Heart right ventricle (tissue), 16 donors: ENCODE measurements around the gene CARMIL3. TPM values are rescaled to one million over a fixed set of nuclear protein-coding genes. Genes with fewer than 3 reads are reported as not detected.

Experiments
- ATAC-seq, 8 donors: fragments of 200-7000 bp; cut with Tn5 transposase; one replicate each; pipeline ENCODE4 v1.9.1; 2020; ENCODE audit warnings: mild to moderate bottlenecking in 8 of 8, moderate library complexity in 8 of 8, moderate number of reproducible peaks in 1 of 8
- DNase-seq, 2 donors: peaks; one replicate each; pipeline ENCODE4 v3.0.0-alpha.2; 2020
- H3K27ac ChIP-seq, 10 donors: fragments of 200-600 bp; sonication (generic) in 2 of 10; one replicate each; pipeline versions ENCODE4 v1.5.0 to v1.8.0; 2020 to 2022; ENCODE audit warnings: mild to moderate bottlenecking in 3 of 10
- H3K27me3 ChIP-seq, 7 donors: fragments of 200-600 bp; one replicate each; pipeline ENCODE4 v1.8.0; 2021 to 2022; ENCODE audit warnings: mild to moderate bottlenecking in 2 of 7
- H3K36me3 ChIP-seq, 9 donors: fragments of 200-600 bp; sonication (generic) in 1 of 9; one replicate each; pipeline versions ENCODE4 v1.5.0 to v1.8.0; 2020 to 2022; ENCODE audit warnings: mild to moderate bottlenecking in 2 of 9
- H3K4me1 ChIP-seq, 9 donors: fragments of 200-600 bp; sonication (generic) in 1 of 9; one replicate each; pipeline versions ENCODE4 v1.5.0 to v1.8.0; 2020 to 2022; ENCODE audit warnings: mild to moderate bottlenecking in 4 of 9
- H3K4me3 ChIP-seq, 10 donors: fragments of 200-600 bp; sonication (generic) in 2 of 10; one replicate each; pipeline versions ENCODE4 v1.5.0 to v1.8.0; 2020 to 2022; ENCODE audit warnings: mild to moderate bottlenecking in 7 of 10, moderate library complexity in 2 of 10
- H3K9me3 ChIP-seq, 11 donors: fragments of 200-600 bp in 10 of 11; sonication (generic) in 2 of 11; one replicate each; pipeline versions ENCODE4 v1.5.0 to v1.8.0; 2013 to 2022; ENCODE audit warnings: mild to moderate bottlenecking in 2 of 11, control low read depth in 1 of 11, moderate library complexity in 1 of 11
- CTCF ChIP-seq, 9 donors: fragments of 200-600 bp; sonication (generic) in 2 of 9; IDR thresholded peaks; one replicate each; pipeline versions ENCODE4 v1.5.0 to v1.8.0; 2021 to 2022; ENCODE audit warnings: antibody characterized with exemption in 9 of 9, mild to moderate bottlenecking in 5 of 9, moderate library complexity in 1 of 9
- WGBS, 2 donors: extraction: QIAGEN DNeasy Blood & Tissue Kit; methylation state at CpG; one replicate each; pipeline ENCODE4 v1.1.7; 2013; ENCODE audit warnings: inconsistent platforms in 1 of 2; 5-methylcytosine and 5-hydroxymethylcytosine counted together
- intact Hi-C, 10 donors: fragments of 100-400 bp; cut with DNase I; formaldehyde crosslinking; loops; one replicate each; pipeline versions ENCODE4 v1.11.1 to v1.14.2; 2022
- polyA plus RNA-seq, 2 donors: library from polyadenylated mRNA; stranded (reverse); fragments of 200-250 nt; gene quantifications; one replicate each; pipeline ENCODE4 v1.2.3, GENCODE V29; 2013
- total RNA-seq, 10 donors: library from RNA; stranded (reverse); fragmentation: NEBNext Ultra II Directional in 3 of 10; extraction: Animal tissue kit (Norgen Biotek cat#: 25700) in 3 of 10; gene quantifications; one replicate each; pipeline versions ENCODE4 v1.2.1 to v1.2.4, GENCODE V29; 2021 to 2023
- donor health status: Arrhythmogenic right ventricular cardiomyopathy.
- donor health status: ischemic (EF 13 %, LVEDD 7.1; RV severe dilation, severe dysfunction).
- donor health status: healthy with polysubstance abuse.
- donor health status: DM: no; HTN: yes; CAD: no.
- donor health status: DM: no; HTN: no; CAD: no.
- donor health status: ischemic (EF 25% LVEDD 6.9; RV normal size, moderate dysfunction).
- donor health status: ischemic (EF 25% LVEDD 5.7; RV mildly dilated, moderate dysfunction).
- donor health status: healthy.
- donor health status: DM: yes; HTN: yes; CAD: no.
- donor health status: Ischemic cardiomyopathy.
- donor health status: ischemic (EF 35%, LVEDD 5.7; RV mildly dilated, moderate dysfunction).
- donor health status: nonischemic (EF 11% LVEDD 7.7; RV severe dilation, severe dysfunction).
- donor health status: DM: yes; HTN: yes; CAD: no.
- donor health status: PGD.
- donor health status: ischemic (EF 29% LVEDD 5.4; RV normal size, mild dysfunction).
- donor health status: nonischemic (EF 23%, LVEDD 6.1; RV moderate dilation, normal function).

The CARMIL3 gene
- total and polyA plus RNA-seq, 12 donors = 0.06 to 0.44 (median 0.12) TPM; not detected in 3

GRCh38 chr14:24059841-24060388, 8.1 kb downstream of the CARMIL3 start:
- no peaks in the 10 kb centered on the region for H3K27me3 ChIP-seq
- no peaks in the 10 kb centered on the region for H3K36me3 ChIP-seq
- no peaks in the 10 kb centered on the region for H3K9me3 ChIP-seq
- DNase-seq (no peak), ATAC-seq (no peak)
- H3K4me1 ChIP-seq = peaks cover 0 to 3% (median 0%) of the 10 kb centered on the region in 9 donors
- no peak for TF ChIP-seq CTCF (IDR thresholded peaks at IDR 0.05)
- no peak overlapping the region for H3K27ac ChIP-seq
- no peak overlapping the region for H3K4me3 ChIP-seq
- 93 to 94% methylated on average over 16 of the region's 16 CpGs for WGBS, 2 donors
- intact Hi-C loops = loop anchor here (2.0 to 5.0 kb wide), 9 partner anchors 29 to 101 kb away; partner anchors contain the start of genes PCK2 (in 3 of the 10) and IRF9 (in 2 of the 10)

GRCh38 chr14:24060443-24060842, 8.6 kb downstream of the CARMIL3 start:
- no peak for ATAC-seq
- Histone ChIP-seq H3K27me3 (no peaks in the 10 kb centered on the region), H3K36me3 (no peaks in the 10 kb centered on the region), H3K4me1 (peaks cover 0 to 3% (median 0%) of the 10 kb centered on the region in 9 donors), H3K27ac (no peak overlapping the region), H3K4me3 (no peak overlapping the region), H3K9me3 (no peaks in the 10 kb centered on the region)
- intact Hi-C loops = loop anchor here in 1 of 10 donors (5.0 kb wide), 1 partner anchor 42 kb away; no protein-coding TSS in a partner anchor
- DNase-seq = no peak
- no peak for TF ChIP-seq CTCF (IDR thresholded peaks at IDR 0.05)
- 90 to 95% methylated on average over 10 of the region's 10 CpGs for WGBS, 2 donors

- intact Hi-C loops = loop anchor here in 1 of 10 donors (5.0 kb wide), 1 partner anchor 41 kb away; no protein-coding TSS in a partner anchor
- no peaks in the 10 kb centered on the region for H3K36me3 ChIP-seq
- DNase-seq = no peak
- 95% methylated on average over 7 of the region's 7 CpGs for WGBS, 2 donors
- no peak for TF ChIP-seq CTCF (IDR thresholded peaks at IDR 0.05)
- peaks cover 0 to 3% (median 0%) of the 10 kb centered on the region in 9 donors for H3K4me1 ChIP-seq
- H3K9me3 ChIP-seq = no peaks in the 10 kb centered on the region
- H3K27ac ChIP-seq = no peak overlapping the region
- H3K4me3 ChIP-seq = no peak overlapping the region
- H3K27me3 ChIP-seq = no peaks in the 10 kb centered on the region
- no peak for ATAC-seq
Measured at GRCh38 chr14:24060984-24061913, 9.4 kb downstream of the CARMIL3 start.

GRCh38 chr14:24062216-24062980, 10.6 kb downstream of the CARMIL3 start:
- TF ChIP-seq CTCF (IDR thresholded peaks at IDR 0.05) = no peak
- Histone ChIP-seq H3K27ac (no peak overlapping the region), H3K4me3 (no peak overlapping the region), H3K4me1 (peaks cover 0 to 3% (median 0%) of the 10 kb centered on the region in 9 donors), H3K36me3 (no peaks in the 10 kb centered on the region), H3K9me3 (no peaks in the 10 kb centered on the region), H3K27me3 (no peaks in the 10 kb centered on the region)
- DNase-seq = no peak
- WGBS, 2 donors = 85% methylated on average over 13 to 14 of the region's 14 CpGs
- no peak for ATAC-seq
- intact Hi-C loops = loop anchor here in 1 of 10 donors (5.0 kb wide), 1 partner anchor 40 kb away; no protein-coding TSS in a partner anchor
